B cell (primary cell): ENCODE data around the gene POLR1H. TPM values are rescaled to one million over a fixed set of nuclear protein-coding genes. Genes with fewer than 3 reads are reported as not detected.

Experiments used
- ATAC-seq: fragments of 200-7000 bp; cut with Tn5 transposase; one replicate; pipeline ENCODE4 v1.10.0; 2021; ENCODE audit warnings: low read depth, mild to moderate bottlenecking, moderate number of reproducible peaks, moderate library complexity
- CTCF ChIA-PET: fragments of 350-600 bp; sonication (Branson Sonifier 250); formaldehyde crosslinking; loops from one replicate; lab custom pipeline; 2021; ENCODE audit warnings: antibody characterized with exemption, inconsistent platforms; lab: Charles Lee
- POLR2A ChIA-PET: fragments of 350-600 bp; sonication (Branson Sonifier 250); formaldehyde crosslinking; loops from one replicate; lab custom pipeline; 2021; ENCODE audit warnings: antibody characterized with exemption; lab: Charles Lee
- DNase-seq: peaks from one replicate; pipeline ENCODE4 v3.0.0; 2013
- H2AFZ ChIP-seq: 2 replicates; pipeline ENCODE4 v1.6.1; 2012; ENCODE audit warnings: mild to moderate bottlenecking, low read depth, low read length; ENCODE audit not compliant: insufficient read depth, poor library complexity, severe bottlenecking
- H3K27ac ChIP-seq, 2 donors: 1 replicate in 1 of 2; 2 replicates in 1 of 2; pipeline ENCODE4 v1.5.1; 2012 to 2013; ENCODE audit warnings: low read length in 2 of 2, mild to moderate bottlenecking in 2 of 2, moderate library complexity in 1 of 2
- H3K27me3 ChIP-seq, 4 experiments: fragments of 200-600 bp in 1 of 4; sonication (generic) in 1 of 4; replicated peaks in 1 of 4; 1 replicate in 2 of 4; 2 replicates in 2 of 4; pipeline versions ENCODE4 v1.6.1 to v1.7.0; 2013 to 2016; ENCODE audit warnings: low read length in 3 of 4, mild to moderate bottlenecking in 2 of 4, mixed read lengths in 1 of 4, moderate library complexity in 1 of 4; ENCODE audit not compliant: insufficient read depth in 4 of 4, control insufficient read depth in 3 of 4; ENCODE audit errors: control extremely low read depth in 1 of 4
- H3K36me3 ChIP-seq, 2 experiments: replicated peaks in 1 of 2; 1 replicate in 1 of 2; 2 replicates in 1 of 2; pipeline versions ENCODE4 v1.6.1 to v1.7.1; 2013; ENCODE audit warnings: low read length in 1 of 2; ENCODE audit not compliant: insufficient read depth in 2 of 2, control insufficient read depth in 1 of 2; ENCODE audit errors: control extremely low read depth in 1 of 2, extremely low read depth in 1 of 2
- H3K4me1 ChIP-seq, 2 donors: fragments of 200-600 bp in 1 of 2; sonication (generic) in 1 of 2; 1 replicate in 1 of 2; 2 replicates in 1 of 2; pipeline versions ENCODE4 v1.5.1 to v1.6.1; 2013 to 2017; ENCODE audit warnings: low read length in 2 of 2; ENCODE audit not compliant: control insufficient read depth in 2 of 2, insufficient read depth in 2 of 2
- H3K4me2 ChIP-seq: replicated peaks from 2 replicates; pipeline ENCODE3; 2012; ENCODE audit warnings: mild to moderate bottlenecking, low read depth, low read length; ENCODE audit not compliant: poor library complexity, severe bottlenecking
- H3K4me3 ChIP-seq, 5 experiments: fragments of 200-600 bp in 1 of 5; sonication (generic) in 1 of 5; 1 replicate in 3 of 5; 2 replicates in 2 of 5; pipeline versions ENCODE4 v1.5.1 to v1.7.0; 2011 to 2016; ENCODE audit warnings: low read length in 4 of 5, mild to moderate bottlenecking in 4 of 5, low read depth in 2 of 5, control low read depth in 1 of 5, moderate library complexity in 1 of 5; ENCODE audit not compliant: insufficient read depth in 1 of 5; ENCODE audit errors: control extremely low read depth in 1 of 5, extremely low read depth in 1 of 5
- H3K79me2 ChIP-seq: fragments of 200-600 bp; sonication (generic); one replicate; pipeline ENCODE4 v1.6.0; 2016; ENCODE audit warnings: low read length; ENCODE audit not compliant: control insufficient read depth, insufficient read depth
- H3K9ac ChIP-seq: fragments of 200-600 bp; sonication (generic); 2 replicates; pipeline ENCODE4 v1.6.1; 2017; ENCODE audit warnings: mild to moderate bottlenecking, low read length, moderate library complexity
- H3K9me3 ChIP-seq, 3 donors: one replicate each; pipeline versions ENCODE4 v1.6.1 to v1.7.1; 2013; ENCODE audit warnings: low read length in 2 of 3; ENCODE audit not compliant: control insufficient read depth in 2 of 3, insufficient read depth in 1 of 3; ENCODE audit errors: control extremely low read depth in 1 of 3
- H4K20me1 ChIP-seq: 2 replicates; pipeline ENCODE4 v1.6.0; 2012; ENCODE audit warnings: mild to moderate bottlenecking, low read length; ENCODE audit not compliant: insufficient read depth, control insufficient read depth, poor library complexity, severe bottlenecking
- H3K27ac Mint-ChIP-seq: one replicate; pipeline ENCODE4 v1.8.0; 2021; ENCODE audit warnings: mixed read lengths
- H3K27me3 Mint-ChIP-seq: one replicate; pipeline ENCODE4 v1.8.0; 2021; ENCODE audit warnings: mixed read lengths
- H3K4me1 Mint-ChIP-seq: one replicate; pipeline ENCODE4 v1.8.0; 2021; ENCODE audit warnings: mixed read lengths
- H3K4me3 Mint-ChIP-seq: one replicate; pipeline ENCODE4 v1.8.0; 2021; ENCODE audit warnings: mixed read lengths
- H3K9me3 Mint-ChIP-seq: one replicate; pipeline ENCODE4 v1.8.0; 2022; ENCODE audit warnings: mixed read lengths; ENCODE audit not compliant: insufficient read depth
- EZH2 ChIP-seq: IDR thresholded peaks from 2 replicates; pipeline ENCODE4 v1.6.1; 2012; ENCODE audit warnings: borderline replicate concordance, low read depth, mild to moderate bottlenecking, moderate library complexity, low read length; ENCODE audit not compliant: insufficient read depth, poor library complexity, severe bottlenecking
- WGBS: methylation state at CpG from one replicate; pipeline ENCODE4 v1.1.5; 2013; ENCODE audit warnings: missing lambda C conversion rate; ENCODE audit not compliant: insufficient coverage; 5-methylcytosine and 5-hydroxymethylcytosine counted together
- intact Hi-C: fragments of 100-400 bp; cut with micrococcal nuclease; formaldehyde crosslinking; loops from one replicate; pipeline ENCODE4 v1.10.0; 2022
- polyA plus RNA-seq: library from polyadenylated mRNA; depleted of rRNA; stranded (reverse); fragments of >200 nt; gene quantifications from 2 replicates; pipeline ENCODE4 v1.2.3, GENCODE V29; 2012
- total RNA-seq, 2 donors: library from RNA; stranded (reverse); fragments of 120-200 nt in 1 of 2; gene quantifications; 1 replicate in 1 of 2; 2 replicates in 1 of 2; pipeline versions ENCODE4 v1.2.3 to v1.2.4, GENCODE V29; 2013 to 2022
- TF ChIP-seq, protein P1 (sequence below): fragments of 200-600 bp; IDR thresholded peaks from one replicate; pipeline ENCODE4 v1.8.0; 2022; ENCODE audit warnings: antibody characterized with exemption, mild to moderate bottlenecking

The POLR1H gene
- total and polyA plus RNA-seq, 2 donors (not counting 1 experiment from before 2014, with no cell fraction given), result 38.8 to 71.0 TPM

DNA sequence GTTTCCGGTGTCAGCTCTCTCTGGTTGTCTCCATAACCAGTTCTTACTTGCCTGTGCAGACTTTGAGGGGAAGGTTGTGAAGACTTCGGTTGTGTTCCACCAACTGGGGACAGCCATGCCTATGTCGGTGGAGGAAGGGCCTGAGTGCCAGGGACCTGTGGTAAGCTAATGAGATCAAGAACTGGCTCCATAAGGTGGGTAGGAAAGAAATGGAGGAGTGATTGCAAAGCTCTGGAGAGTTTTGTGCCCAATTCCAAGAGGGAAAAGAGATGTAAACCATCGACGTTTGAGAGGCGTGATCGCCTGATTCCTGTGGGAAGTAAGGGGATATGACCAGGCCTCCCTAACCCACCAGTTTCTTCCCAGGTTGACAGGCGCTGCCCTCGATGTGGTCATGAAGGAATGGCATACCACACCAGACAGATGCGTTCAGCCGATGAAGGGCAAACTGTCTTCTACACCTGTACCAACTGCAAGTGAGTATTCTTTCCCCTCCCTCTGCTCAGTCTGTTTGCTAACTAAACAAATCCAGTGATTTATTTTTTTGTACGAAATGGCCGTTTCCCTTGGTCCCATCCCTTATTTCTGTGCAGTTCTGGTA lies 893 bp downstream of the POLR1H start:
- Histone ChIP-seq H3K4me1 (peaks cover 26 to 34% of the 10 kb centered on the region in 2 donors), H3K4me2 (peak overlapping the region; percentile 85), H3K36me3 (peaks cover 4 to 25% of the 10 kb centered on the region in 2 experiments), H3K9ac (peak overlapping the region; percentile 91), H3K9me3 (no peaks in the 10 kb centered on the region), H4K20me1 (no peaks in the 10 kb centered on the region), H3K79me2 (peaks cover 44% of the 10 kb centered on the region), H2AFZ (peak overlapping the region; percentile 86), H3K4me3 (peak overlapping the region; percentile 80 to 100 (median 92)), H3K27me3 (no peaks in the 10 kb centered on the region), H3K27ac (peak overlapping the region; percentile 95 to 97)
- no peaks in the 10 kb centered on the region for H3K9me3 Mint-ChIP-seq
- no peaks in the 10 kb centered on the region for H3K27me3 Mint-ChIP-seq
- WGBS, result 45% methylated on average over 8 of the region's 13 CpGs
- peak overlapping the region; percentile 99 for H3K27ac Mint-ChIP-seq
- TF ChIP-seq EZH2, result no peak
- TF ChIP-seq, protein P1, sequence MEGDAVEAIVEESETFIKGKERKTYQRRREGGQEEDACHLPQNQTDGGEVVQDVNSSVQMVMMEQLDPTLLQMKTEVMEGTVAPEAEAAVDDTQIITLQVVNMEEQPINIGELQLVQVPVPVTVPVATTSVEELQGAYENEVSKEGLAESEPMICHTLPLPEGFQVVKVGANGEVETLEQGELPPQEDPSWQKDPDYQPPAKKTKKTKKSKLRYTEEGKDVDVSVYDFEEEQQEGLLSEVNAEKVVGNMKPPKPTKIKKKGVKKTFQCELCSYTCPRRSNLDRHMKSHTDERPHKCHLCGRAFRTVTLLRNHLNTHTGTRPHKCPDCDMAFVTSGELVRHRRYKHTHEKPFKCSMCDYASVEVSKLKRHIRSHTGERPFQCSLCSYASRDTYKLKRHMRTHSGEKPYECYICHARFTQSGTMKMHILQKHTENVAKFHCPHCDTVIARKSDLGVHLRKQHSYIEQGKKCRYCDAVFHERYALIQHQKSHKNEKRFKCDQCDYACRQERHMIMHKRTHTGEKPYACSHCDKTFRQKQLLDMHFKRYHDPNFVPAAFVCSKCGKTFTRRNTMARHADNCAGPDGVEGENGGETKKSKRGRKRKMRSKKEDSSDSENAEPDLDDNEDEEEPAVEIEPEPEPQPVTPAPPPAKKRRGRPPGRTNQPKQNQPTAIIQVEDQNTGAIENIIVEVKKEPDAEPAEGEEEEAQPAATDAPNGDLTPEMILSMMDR, result no peak
- peak overlapping the region; percentile 100 for H3K4me3 Mint-ChIP-seq
- peaks cover 48% of the 10 kb centered on the region for H3K4me1 Mint-ChIP-seq
- intact Hi-C loops, result loop anchor here (2.0 to 10.0 kb wide), 3 partner anchors 120 to 1913 kb away; partner anchors contain the start of genes DXO and HLA-A
- ChIA-PET POLR2A (interaction anchor here (0.6 to 2.0 kb wide), 4 partner anchors 41 to 1913 kb away, joined by 3 to 10 read pairs (median 4); partner anchors contain the start of gene TRIM26), CTCF (interaction anchor here (2.7 kb wide), 1 partner anchor 41 kb away, joined by 10 read pairs; no protein-coding TSS in a partner anchor)
- DNase-seq (no peak), ATAC-seq (no peak)
